GM10847 (cell line): Measurements from ENCODE around the gene CDON.

Source experiments
- POLR2A ChIP-seq: IDR thresholded peaks from 2 replicates; pipeline ENCODE4 v1.6.1; 2011; ENCODE audit not compliant: insufficient read length; ENCODE audit errors: extremely low read depth

Gene CDON, protein sequence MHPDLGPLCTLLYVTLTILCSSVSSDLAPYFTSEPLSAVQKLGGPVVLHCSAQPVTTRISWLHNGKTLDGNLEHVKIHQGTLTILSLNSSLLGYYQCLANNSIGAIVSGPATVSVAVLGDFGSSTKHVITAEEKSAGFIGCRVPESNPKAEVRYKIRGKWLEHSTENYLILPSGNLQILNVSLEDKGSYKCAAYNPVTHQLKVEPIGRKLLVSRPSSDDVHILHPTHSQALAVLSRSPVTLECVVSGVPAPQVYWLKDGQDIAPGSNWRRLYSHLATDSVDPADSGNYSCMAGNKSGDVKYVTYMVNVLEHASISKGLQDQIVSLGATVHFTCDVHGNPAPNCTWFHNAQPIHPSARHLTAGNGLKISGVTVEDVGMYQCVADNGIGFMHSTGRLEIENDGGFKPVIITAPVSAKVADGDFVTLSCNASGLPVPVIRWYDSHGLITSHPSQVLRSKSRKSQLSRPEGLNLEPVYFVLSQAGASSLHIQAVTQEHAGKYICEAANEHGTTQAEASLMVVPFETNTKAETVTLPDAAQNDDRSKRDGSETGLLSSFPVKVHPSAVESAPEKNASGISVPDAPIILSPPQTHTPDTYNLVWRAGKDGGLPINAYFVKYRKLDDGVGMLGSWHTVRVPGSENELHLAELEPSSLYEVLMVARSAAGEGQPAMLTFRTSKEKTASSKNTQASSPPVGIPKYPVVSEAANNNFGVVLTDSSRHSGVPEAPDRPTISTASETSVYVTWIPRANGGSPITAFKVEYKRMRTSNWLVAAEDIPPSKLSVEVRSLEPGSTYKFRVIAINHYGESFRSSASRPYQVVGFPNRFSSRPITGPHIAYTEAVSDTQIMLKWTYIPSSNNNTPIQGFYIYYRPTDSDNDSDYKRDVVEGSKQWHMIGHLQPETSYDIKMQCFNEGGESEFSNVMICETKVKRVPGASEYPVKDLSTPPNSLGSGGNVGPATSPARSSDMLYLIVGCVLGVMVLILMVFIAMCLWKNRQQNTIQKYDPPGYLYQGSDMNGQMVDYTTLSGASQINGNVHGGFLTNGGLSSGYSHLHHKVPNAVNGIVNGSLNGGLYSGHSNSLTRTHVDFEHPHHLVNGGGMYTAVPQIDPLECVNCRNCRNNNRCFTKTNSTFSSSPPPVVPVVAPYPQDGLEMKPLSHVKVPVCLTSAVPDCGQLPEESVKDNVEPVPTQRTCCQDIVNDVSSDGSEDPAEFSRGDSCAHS (N-terminal part only)

DNA sequence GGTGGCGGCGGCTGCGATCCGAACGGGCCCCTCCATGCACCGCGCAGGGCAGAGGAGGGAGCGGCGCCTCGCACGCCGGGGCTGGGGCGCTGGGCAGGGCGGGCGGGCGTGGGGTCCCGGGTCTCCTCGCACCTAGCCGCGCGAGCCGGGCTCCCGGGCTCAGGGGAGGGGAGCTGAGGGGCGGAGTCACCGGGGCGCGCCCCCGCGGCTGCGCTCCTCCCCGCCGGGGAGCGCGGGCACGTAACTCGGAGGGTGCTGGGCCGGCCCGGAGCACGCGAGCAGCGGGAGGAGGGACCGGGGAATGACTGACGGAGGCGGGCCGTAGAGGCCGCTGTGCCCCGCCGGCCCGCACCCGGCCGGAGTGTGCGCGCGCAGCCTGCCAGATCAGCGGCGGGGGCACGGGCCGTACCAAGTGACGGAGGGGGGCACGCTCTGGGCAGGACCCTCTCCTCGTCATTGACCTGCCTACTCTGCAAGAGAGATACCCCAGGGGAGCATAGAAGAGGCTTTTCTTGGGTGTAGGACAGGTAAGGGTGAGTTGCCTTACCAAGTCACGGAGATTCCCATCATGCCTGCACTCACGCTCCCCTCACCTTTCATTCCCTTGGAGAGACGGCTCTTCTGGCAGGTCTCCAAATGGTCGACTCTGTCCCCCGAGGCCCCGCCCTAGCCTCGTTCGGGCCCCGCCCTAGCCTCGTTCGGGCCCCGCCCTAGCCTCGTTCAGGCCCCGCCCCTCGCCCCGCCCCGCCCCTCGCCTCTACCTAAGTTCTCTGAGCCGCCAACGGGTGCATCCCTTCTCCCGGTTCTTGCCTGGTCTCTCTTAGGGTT, at the start of gene CDON:
TSS of gene CDON (minus strand) at position 188 of the 828 bp plus-strand sequence. CDS start 39,390 bp downstream, outside the sequence.
- TF ChIP-seq POLR2A = no peak

DNA sequence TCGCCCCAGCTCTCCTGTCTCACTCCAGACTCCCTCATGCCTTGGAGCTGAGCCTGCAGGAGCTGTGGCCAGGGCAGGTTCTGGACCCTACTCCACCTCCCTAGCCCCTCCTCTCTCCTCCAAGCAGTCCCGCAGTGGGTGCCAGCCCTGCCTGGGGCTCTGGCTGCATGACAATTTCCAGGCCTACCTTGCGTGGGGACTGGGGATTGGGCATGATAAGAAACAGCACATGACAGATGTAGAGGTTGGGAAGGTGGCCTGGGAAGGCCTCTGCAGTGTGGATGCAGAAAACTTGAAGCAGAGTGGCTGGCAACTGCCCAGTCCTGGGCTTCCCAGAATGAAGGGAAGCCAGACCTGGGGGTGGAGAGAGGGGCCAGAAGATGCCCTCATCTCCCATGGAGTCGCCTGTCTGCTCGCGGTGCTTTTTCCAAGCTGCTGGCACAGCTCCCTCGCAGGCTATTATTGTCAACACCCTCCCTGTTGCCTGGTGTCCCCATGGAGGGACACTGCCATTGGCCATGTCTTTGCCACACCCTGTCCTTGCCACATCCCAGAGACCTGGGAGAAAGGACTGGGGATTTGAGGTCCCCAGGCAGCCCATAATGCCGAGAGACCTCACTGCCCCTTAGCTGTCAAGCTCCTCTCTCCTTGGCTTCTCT, 48.9 kb upstream of the CDON start:
- TF ChIP-seq POLR2A = no peak

DNA sequence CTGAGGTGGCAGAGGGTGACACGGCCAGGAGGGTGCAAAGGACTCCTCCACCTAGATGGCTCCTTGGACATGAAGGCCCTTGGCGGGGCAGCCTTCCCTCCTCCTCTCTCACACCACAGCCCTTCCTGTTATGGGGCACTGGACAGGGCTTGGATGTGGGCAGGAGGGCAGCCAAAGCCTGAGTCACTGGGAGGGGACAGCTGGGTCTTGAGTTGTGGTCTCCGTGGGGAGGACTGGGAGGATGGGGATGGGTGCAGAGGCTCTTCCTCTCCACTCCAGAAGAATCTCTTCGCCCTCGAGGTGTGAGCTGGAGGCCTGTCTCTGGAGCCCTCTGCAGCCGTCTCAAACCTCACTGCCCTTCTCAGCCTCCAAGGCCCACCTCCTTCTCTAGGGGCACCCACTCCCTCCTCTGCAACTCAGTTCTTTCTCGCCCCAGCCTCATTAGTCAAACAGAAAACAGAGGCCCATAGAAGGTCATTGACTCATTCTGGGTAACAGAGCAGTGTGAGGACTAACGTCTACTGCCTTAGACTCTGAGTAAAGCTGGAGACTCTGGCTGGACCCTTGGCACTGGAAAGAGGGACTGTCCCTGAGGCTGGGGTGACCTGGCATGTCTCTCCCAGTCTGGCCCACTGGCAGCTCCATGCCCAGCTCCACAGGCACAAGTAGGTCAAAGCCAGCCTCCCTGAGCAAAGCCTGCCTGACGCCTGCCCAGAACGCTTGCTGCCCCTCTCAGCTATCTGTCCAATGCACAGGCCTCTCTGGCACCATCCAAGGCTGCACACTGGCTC, 47.5 kb upstream of the CDON start:
- TF ChIP-seq POLR2A = no peak

DNA sequence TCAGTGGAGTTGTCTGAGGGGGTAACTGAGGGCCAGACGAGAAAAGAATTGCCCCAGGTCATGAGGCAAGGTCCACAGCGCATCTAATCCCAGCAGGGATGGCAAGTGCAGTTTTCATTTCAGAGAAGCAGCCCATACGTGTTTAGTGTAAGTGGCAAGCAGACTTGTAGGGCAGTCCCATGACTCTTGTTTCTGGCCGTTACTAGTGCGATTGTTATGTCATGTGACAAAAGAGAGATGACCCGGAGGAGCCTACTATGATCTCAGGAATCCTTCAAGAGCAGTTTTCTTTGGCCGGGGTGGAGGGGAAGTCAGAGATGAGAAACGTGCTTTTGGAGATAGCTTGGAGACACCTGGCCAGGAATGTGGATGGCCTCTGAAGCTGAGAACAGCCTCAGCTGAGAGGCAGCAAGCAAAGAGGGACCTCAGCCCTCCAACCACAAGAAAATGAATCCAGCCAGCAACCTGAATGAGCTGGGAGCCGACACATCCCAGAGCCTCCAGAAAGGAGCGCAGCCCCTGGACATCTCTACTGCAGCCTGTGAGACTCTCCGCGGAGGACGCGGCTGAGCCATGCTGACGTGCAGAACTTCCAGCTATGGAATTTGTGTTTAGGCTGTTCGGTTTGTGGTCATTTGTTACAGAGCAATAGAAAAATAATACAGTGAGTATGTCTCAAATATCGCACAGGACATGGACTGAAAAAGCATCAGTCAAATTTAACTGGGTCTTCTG, 44.1 kb upstream of the CDON start:
- no peak for TF ChIP-seq POLR2A

DNA sequence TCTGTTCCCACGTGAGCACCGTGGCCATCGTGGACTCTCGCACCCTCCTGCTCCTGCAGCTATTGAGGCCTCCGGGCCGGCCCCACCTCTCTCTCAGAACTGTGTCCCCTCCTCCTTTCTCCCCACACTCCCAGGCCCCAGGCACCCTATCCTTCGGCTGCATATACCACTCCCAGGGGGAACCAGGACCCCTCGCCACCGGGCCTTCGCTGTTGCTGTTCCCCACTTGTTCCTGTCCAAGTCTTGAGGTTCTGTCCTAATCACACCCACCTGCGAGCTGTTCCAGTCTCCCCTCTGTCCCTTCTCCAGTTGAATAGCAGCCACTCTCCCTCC, 43.0 kb upstream of the CDON start:
- TF ChIP-seq POLR2A = no peak

DNA sequence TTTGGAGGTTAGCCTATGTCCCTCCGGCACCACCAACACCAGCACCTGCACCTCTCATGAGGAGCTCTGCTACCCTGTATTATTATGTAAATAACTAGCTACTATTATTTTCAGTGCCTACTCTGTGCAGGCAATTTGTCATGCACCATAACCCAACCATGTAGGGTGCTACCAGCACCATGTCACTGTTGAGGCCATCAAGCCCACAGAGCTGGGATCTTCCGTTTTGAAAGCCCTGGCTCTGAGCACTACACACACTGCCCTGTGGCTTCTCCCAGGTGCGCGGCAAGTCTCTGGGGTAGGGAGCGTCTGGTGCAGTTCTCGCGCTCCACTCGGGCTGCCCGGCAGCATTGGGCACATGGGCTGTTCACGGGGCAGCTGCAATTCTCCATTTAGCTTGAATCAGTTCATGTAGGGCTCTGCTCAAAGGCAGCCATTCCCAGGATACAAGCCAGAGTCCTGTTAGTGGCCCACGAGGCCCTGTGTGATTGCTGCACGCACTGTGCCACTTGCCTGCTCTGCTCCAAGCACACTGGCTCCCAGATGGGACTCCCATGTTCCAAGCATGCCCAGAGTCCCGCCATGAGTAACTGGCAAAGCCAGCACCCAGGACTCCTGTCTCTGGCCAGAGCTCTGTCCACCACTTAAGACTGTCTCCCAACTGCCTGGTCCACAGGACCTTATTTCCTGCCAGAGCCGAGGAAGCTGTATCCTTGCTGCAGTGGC, 42.5 kb upstream of the CDON start:
- no peak for TF ChIP-seq POLR2A

DNA sequence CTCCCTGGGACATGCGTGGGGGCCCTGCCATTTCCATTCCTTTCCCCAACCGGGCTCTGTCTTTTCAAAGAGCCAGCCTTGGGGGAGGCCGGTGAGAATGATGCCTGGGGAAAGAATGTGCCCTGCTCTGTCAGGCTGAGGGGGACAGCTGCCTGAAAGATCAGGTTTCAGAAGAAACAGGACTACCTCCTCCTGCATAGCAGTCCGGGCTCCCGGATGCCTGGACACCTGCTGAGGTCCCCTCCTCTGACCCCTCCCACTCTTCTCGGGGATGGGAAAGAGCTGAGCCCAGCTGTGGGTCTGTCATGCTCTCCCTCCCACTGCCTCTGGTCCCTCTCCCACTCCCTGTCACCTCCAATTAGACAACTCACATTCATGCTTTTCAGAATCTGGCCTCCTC, 41.8 kb upstream of the CDON start:
- no peak for TF ChIP-seq POLR2A

DNA sequence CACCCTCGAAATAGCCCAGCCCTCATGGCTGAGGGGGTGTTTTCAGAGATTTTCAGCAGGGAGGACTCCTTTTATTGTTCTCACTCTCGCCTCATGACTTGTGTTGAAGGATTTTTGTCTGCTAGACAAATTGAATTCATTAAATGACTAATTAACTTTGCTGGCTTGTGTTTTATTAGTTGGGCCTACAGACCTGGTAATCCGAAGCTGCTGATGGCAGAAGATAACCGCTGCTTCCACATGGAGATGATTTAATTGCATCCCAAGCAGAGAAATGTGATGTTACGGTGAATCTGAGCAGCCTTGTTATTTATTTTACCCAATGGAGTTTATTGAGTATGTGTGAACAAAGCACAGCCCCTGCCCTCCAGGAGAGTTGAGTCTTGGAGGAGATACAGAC, 40.5 kb upstream of the CDON start:
- TF ChIP-seq POLR2A = no peak

DNA sequence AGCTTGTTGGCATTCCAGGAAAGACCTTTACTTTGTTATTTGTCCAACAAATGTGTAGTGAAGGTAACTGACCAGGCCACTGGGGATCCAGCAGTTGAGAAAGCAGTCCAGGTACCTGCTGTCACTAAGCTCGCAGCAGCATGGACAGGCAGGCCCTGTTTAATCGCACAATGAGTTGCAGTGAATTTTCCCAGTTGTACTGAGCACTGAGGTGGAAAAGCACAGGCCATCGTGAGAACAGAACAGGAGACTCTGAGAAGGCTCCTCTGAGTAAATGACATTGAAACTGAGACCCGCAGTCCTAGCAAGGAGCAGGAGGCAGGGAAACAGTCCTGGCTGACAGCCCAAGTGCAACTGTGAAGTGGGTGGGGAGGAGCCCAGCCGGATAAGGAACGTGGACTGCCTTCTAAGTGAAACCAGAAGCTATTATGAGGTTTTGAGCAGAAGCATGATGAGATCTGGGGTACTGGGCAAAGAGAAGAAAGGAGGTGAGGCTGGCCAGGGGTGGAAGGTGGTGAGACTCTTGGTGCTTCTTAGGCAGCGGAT, 39.8 kb upstream of the CDON start:
- TF ChIP-seq POLR2A = no peak

DNA sequence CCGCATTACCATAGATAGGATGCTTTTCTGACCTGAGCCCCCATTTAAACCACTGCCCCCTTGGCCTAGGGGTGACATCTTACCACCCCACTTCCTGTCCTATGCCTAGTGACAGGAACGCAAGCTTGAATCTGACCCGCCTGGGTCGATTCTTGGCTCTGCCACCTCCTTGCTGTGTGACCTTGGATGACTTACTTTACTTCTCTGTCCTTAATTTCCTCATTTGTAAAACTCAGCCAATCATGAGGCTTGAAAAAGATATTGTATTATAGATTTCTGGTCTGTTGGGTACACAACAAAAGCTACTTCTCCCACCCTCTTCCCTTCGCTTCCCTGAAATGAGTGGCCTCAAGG, 39.2 kb upstream of the CDON start:
- no peak for TF ChIP-seq POLR2A

DNA sequence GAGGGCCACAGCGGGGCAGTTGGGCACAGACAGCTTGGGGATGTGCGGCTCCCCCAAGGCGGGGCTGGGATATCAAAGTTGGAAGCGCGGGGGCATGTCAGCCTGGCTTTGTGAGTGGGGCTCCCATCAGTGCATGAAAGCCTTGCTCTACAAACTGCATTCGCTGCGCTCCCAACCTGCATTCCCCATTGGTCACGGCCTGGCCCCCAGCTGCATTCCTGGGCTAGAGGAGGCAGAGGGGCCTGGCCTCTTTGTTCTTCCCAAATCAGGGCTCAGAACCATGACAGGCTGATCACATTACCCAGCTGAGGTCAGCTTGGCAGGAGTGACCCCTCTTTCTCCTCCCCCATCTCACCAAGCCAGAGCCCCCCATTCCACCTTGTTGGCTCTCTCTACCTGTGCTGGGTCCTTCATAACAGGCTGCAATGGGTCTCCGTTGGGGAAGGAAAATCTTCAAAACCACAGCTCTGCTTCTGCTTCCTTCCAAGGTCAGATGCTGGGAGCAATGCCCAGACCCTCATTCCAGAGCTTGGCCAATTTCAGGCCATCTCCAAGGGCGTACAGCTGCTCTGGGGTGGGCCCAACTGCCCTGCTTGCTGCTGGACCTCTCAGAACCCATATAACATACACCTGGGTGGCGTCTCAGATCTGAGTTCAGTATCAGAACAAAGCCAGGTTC, 38.7 kb upstream of the CDON start:
- TF ChIP-seq POLR2A = no peak
